ENCODE results near the gene THADA. TPM values are rescaled to one million over a fixed set of nuclear protein-coding genes. Genes with fewer than 3 reads are reported as not detected.

The THADA gene
- total and polyA plus RNA-seq, 8 donors, result 32.9 to 42.7 (median 37.2) TPM

DNA sequence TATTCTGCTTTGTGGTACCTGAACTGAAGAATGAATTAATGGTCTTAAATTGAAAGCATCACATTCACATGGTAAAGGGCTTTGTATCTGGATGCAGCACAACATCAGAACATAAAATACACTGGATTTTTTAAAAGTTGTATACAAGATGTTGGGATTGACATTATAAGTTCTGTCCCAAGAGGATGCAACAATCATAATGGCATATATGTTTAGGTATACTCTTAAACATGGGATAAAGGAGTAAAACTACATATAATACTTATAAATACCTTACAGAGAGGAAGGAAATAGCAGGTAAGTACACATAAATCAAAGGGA lies 171.9 kb downstream of the THADA start:
- Histone ChIP-seq H3K27ac (no peak overlapping the region), H3K9me3 (no peaks in the 10 kb centered on the region), H3K27me3 (no peaks in the 10 kb centered on the region), H3K36me3 (peaks cover 0 to 9% of the 10 kb centered on the region in 2 donors), H3K4me1 (peaks cover 10 to 34% of the 10 kb centered on the region in 2 donors), H3K4me3 (no peak overlapping the region)
- intact Hi-C loops (cut with DNase I), result no loop called here
- TF ChIP-seq, protein P1, sequence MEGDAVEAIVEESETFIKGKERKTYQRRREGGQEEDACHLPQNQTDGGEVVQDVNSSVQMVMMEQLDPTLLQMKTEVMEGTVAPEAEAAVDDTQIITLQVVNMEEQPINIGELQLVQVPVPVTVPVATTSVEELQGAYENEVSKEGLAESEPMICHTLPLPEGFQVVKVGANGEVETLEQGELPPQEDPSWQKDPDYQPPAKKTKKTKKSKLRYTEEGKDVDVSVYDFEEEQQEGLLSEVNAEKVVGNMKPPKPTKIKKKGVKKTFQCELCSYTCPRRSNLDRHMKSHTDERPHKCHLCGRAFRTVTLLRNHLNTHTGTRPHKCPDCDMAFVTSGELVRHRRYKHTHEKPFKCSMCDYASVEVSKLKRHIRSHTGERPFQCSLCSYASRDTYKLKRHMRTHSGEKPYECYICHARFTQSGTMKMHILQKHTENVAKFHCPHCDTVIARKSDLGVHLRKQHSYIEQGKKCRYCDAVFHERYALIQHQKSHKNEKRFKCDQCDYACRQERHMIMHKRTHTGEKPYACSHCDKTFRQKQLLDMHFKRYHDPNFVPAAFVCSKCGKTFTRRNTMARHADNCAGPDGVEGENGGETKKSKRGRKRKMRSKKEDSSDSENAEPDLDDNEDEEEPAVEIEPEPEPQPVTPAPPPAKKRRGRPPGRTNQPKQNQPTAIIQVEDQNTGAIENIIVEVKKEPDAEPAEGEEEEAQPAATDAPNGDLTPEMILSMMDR (IDR thresholded peaks at IDR 0.05), result no peak
- ATAC-seq (no peak), DNase-seq (no peak)

DNA sequence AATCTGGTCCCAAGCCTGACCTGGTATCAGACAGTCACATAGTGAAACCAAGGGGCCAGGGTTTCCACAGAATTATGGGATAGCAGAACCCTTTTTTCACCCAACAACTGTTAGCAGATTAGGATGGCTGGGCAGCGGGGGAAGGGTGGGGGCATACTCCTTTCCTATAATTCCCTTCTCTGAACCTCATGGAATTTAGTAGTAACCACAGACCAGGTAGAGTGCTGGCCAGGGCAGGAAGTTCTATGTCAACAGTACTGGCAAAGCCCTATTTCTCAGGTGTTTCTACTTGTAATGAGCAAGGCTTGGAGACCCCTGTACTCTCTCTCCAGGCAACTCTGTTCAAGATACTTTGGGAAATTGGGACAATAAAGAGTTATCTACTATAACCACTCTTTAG lies 174.6 kb downstream of the THADA start:
- Histone ChIP-seq H3K4me3 (no peak overlapping the region), H3K9me3 (no peaks in the 10 kb centered on the region), H3K36me3 (no peaks in the 10 kb centered on the region), H3K27ac (no peak overlapping the region), H3K4me1 (peaks cover 3 to 47% of the 10 kb centered on the region in 2 donors), H3K27me3 (no peaks in the 10 kb centered on the region)
- TF ChIP-seq, protein P1 (IDR thresholded peaks at IDR 0.05), result no peak
- intact Hi-C loops (cut with DNase I), result no loop called here
- peak; percentile 29 for ATAC-seq
- DNase-seq, result no peak

DNA sequence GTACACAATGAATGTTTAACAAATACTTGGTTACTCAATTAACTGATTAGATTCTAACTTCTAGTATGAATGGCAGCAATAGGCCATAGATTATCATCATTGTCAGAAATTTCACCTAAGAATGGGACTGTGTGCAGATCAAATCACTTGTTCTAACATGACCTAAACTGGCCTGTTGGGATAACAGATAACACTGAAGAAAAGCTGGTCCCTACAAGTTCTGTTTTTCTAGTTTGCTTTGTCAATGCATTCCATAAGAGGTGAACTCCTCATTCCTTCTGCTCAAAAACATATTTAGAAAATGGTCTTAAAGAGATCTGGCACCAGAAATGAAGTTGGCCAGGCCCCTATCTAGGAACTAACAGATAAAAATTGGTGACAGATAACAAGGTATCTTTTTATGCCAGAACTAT lies 175.4 kb downstream of the THADA start:
- TF ChIP-seq, protein P1 (IDR thresholded peaks at IDR 0.05), result no peak
- Histone ChIP-seq H3K4me1 (peaks cover 3 to 40% of the 10 kb centered on the region in 2 donors), H3K27me3 (no peaks in the 10 kb centered on the region), H3K27ac (no peak overlapping the region), H3K36me3 (no peaks in the 10 kb centered on the region), H3K9me3 (no peaks in the 10 kb centered on the region), H3K4me3 (no peak overlapping the region)
- ATAC-seq (no peak), DNase-seq (no peak)
- intact Hi-C loops (cut with DNase I), result no loop called here

GRCh38 chr2:43419876-43420275 lies 176.0 kb downstream of the THADA start:
- Histone ChIP-seq H3K9me3 (no peaks in the 10 kb centered on the region), H3K4me1 (peaks cover 3 to 37% of the 10 kb centered on the region in 2 donors), H3K27ac (no peak overlapping the region), H3K36me3 (no peaks in the 10 kb centered on the region), H3K4me3 (no peak overlapping the region), H3K27me3 (no peaks in the 10 kb centered on the region)
- TF ChIP-seq, protein P1 (IDR thresholded peaks at IDR 0.05), result no peak
- ATAC-seq (peak; percentile 41), DNase-seq (no peak)
- intact Hi-C loops (cut with DNase I), result no loop called here

DNA sequence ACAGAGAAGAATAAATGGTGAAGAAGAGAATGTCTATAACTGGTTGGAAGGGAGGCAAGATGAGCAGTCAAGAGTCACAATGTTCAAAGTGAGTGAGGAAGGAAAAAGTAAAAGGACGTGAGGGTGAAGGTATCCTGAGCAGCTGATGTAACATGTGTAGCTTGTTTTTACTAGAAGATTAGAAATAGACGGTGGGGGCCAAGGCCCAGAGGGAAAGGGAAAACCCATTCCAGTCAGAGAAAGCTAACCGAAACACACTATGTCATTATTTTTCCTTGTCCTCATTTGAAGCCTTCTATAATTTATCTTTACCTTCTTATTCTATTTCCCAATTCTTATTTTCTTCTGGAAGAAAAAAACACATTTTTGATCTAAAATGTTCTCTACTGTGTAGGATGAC lies 176.6 kb downstream of the THADA start:
- no peak for ATAC-seq
- no peak overlapping the region for H3K27ac ChIP-seq

More for the DNA sequence above, 176.6 kb downstream of the THADA start:
- intact Hi-C loops (cut with DNase I), result no loop called here
- Histone ChIP-seq H3K4me3 (no peak overlapping the region), H3K36me3 (no peaks in the 10 kb centered on the region), H3K27me3 (no peaks in the 10 kb centered on the region), H3K9me3 (no peaks in the 10 kb centered on the region), H3K4me1 (peaks cover 3 to 37% of the 10 kb centered on the region in 2 donors)
- TF ChIP-seq, protein P1 (IDR thresholded peaks at IDR 0.05), result no peak
- DNase-seq, result no peak
